PC-9 (cell line): Measurements from ENCODE around the gene ATP6V1D. TPM values are rescaled to one million over a fixed set of nuclear protein-coding genes. Genes with fewer than 3 reads are reported as not detected.
A peak's percentile ranks its signal among the peaks of the same experiment; 100 is the strongest.

Experiments used
- BruUV-seq: library from RNA; stranded (reverse); fragments of 400-500 nt; replicated peaks from 2 replicates; lab custom pipeline; 2021; lab: Mats Ljungman, UMichigan
- CTCF ChIA-PET: fragments of 300-600 bp; sonication (Branson Sonifier 250); formaldehyde crosslinking; loops from one replicate; lab custom pipeline; 2022; ENCODE audit warnings: antibody characterized with exemption; lab: Charles Lee
- POLR2A ChIA-PET: fragments of 300-600 bp; sonication (Branson Sonifier 250); formaldehyde crosslinking; loops from one replicate; lab custom pipeline; 2022; ENCODE audit warnings: antibody characterized with exemption; ENCODE audit not compliant: unreplicated experiment; lab: Charles Lee
- DNase-seq, 2 experiments: peaks; one replicate each; pipeline versions ENCODE4 v3.0.0 to v3.0.0-alpha.2; 2015 to 2022; ENCODE audit warnings: mixed read lengths in 1 of 2
- H2AFZ ChIP-seq: fragments of 200-600 bp; sonication (generic); 2 replicates; pipeline ENCODE4 v1.8.1; 2017; ENCODE audit warnings: antibody characterized with exemption
- H3F3A ChIP-seq: fragments of 200-600 bp; sonication (generic); 2 replicates; pipeline ENCODE4 v1.8.1; 2017; ENCODE audit warnings: antibody characterized with exemption, mild to moderate bottlenecking, low read depth; ENCODE audit not compliant: insufficient read depth
- H3K27ac ChIP-seq: fragments of 200-600 bp; sonication (generic); 2 replicates; pipeline ENCODE4 v1.6.1; 2016; ENCODE audit warnings: mixed run types
- H3K27me3 ChIP-seq: fragments of 200-600 bp; sonication (generic); 2 replicates; pipeline ENCODE4 v1.6.1; 2016; ENCODE audit warnings: low read depth, mixed run types; ENCODE audit not compliant: insufficient read depth
- H3K36me3 ChIP-seq: fragments of 200-600 bp; sonication (generic); 2 replicates; pipeline ENCODE4 v1.6.1; 2016; ENCODE audit warnings: low read depth, mixed run types
- H3K4me1 ChIP-seq: fragments of 200-600 bp; sonication (generic); replicated peaks from 2 replicates; pipeline ENCODE4 v1.6.1; 2016; ENCODE audit warnings: mixed run types; ENCODE audit not compliant: insufficient read depth
- H3K4me2 ChIP-seq: fragments of 200-600 bp; sonication (generic); 2 replicates; pipeline ENCODE4 v1.6.1; 2017; ENCODE audit warnings: mixed run types
- H3K4me3 ChIP-seq: fragments of 200-600 bp; sonication (generic); 2 replicates; pipeline ENCODE4 v1.6.1; 2016; ENCODE audit warnings: mixed run types
- H3K79me2 ChIP-seq: fragments of 200-600 bp; sonication (generic); 2 replicates; pipeline ENCODE4 v1.6.1; 2017; ENCODE audit warnings: low read depth, mixed run types
- H3K9me2 ChIP-seq: fragments of 200-600 bp; sonication (generic); 2 replicates; pipeline ENCODE4 v1.8.1; 2017; ENCODE audit warnings: mild to moderate bottlenecking; ENCODE audit not compliant: insufficient read depth
- H3K9me3 ChIP-seq: fragments of 200-600 bp; sonication (generic); 2 replicates; pipeline ENCODE4 v1.8.1; 2016; ENCODE audit warnings: low read depth; ENCODE audit not compliant: insufficient read depth
- H4K20me1 ChIP-seq: fragments of 200-600 bp; sonication (generic); 2 replicates; pipeline ENCODE4 v1.8.1; 2017; ENCODE audit not compliant: insufficient read depth
- EZH2 ChIP-seq: fragments of 200-600 bp; sonication (generic); IDR thresholded peaks from 2 replicates; pipeline ENCODE4 v1.8.0; 2017; ENCODE audit warnings: antibody characterized with exemption, low read depth
- intact Hi-C: fragments of 100-400 bp; cut with micrococcal nuclease; formaldehyde crosslinking; loops from one replicate; pipeline ENCODE4 v1.10.0; 2022; ENCODE audit not compliant: unreplicated experiment
- total RNA-seq: library from RNA; stranded (reverse); gene quantifications from 2 replicates; pipeline ENCODE4 v1.2.3, GENCODE V29; 2021
- TF ChIP-seq, protein P1 (sequence below): fragments of 200-600 bp; sonication (generic); conservative IDR thresholded peaks from 2 replicates; pipeline ENCODE4 v1.6.1; 2017; ENCODE audit warnings: mixed run types, antibody characterized with exemption, mild to moderate bottlenecking, moderate library complexity

Gene ATP6V1D
- total RNA-seq, 1 experiment from 2014 or later = 67.9 TPM

- ChIA-PET POLR2A (interaction anchor here (0.6 to 0.7 kb wide), 3 partner anchors 11 to 570 kb away, joined by 3 to 5 read pairs (median 4); no protein-coding TSS in a partner anchor), CTCF (interaction anchor here (0.6 kb wide), 1 partner anchor 391 kb away, joined by 3 read pairs; no protein-coding TSS in a partner anchor)
- Histone ChIP-seq H3K9me3 (no peaks in the 10 kb centered on the region), H2AFZ (no peak overlapping the region), H3K36me3 (peaks cover 33% of the 10 kb centered on the region), H4K20me1 (peaks cover 15% of the 10 kb centered on the region), H3K79me2 (no peaks in the 10 kb centered on the region), H3K4me2 (no peak overlapping the region), H3K27me3 (no peaks in the 10 kb centered on the region), H3F3A (peaks cover 19% of the 10 kb centered on the region), H3K4me3 (no peak overlapping the region), H3K4me1 (no peaks in the 10 kb centered on the region), H3K9me2 (no peaks in the 10 kb centered on the region), H3K27ac (no peak overlapping the region)
- DNase-seq = peak in 1 of 2 experiments; percentile 77
- intact Hi-C loops = no loop called here
- TF ChIP-seq, protein P1, sequence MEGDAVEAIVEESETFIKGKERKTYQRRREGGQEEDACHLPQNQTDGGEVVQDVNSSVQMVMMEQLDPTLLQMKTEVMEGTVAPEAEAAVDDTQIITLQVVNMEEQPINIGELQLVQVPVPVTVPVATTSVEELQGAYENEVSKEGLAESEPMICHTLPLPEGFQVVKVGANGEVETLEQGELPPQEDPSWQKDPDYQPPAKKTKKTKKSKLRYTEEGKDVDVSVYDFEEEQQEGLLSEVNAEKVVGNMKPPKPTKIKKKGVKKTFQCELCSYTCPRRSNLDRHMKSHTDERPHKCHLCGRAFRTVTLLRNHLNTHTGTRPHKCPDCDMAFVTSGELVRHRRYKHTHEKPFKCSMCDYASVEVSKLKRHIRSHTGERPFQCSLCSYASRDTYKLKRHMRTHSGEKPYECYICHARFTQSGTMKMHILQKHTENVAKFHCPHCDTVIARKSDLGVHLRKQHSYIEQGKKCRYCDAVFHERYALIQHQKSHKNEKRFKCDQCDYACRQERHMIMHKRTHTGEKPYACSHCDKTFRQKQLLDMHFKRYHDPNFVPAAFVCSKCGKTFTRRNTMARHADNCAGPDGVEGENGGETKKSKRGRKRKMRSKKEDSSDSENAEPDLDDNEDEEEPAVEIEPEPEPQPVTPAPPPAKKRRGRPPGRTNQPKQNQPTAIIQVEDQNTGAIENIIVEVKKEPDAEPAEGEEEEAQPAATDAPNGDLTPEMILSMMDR = no peak
- TF ChIP-seq EZH2 = no peak
- BruUV-seq = no TSS peak
Observed at GRCh38 chr14:67319142-67319541, 40.5 kb downstream of the ATP6V1D start.

GRCh38 chr14:67317822-67318221 is 41.8 kb downstream of the ATP6V1D start:
- H3K9me3 ChIP-seq = no peaks in the 10 kb centered on the region
- BruUV-seq = no TSS peak
- no peaks in the 10 kb centered on the region for H3K27me3 ChIP-seq
- ChIA-PET CTCF (no interaction called here), POLR2A (no interaction called here)
- no peak overlapping the region for H3K4me2 ChIP-seq
- peaks cover 27% of the 10 kb centered on the region; the same call in 1 of the 2 replicates for H3K36me3 ChIP-seq
- H2AFZ ChIP-seq = no peak overlapping the region
- 0 out of 2 replicates have a peak, but pooled peaks cover under 1% of the 10 kb centered on the region for H3K4me1 ChIP-seq
- TF ChIP-seq EZH2 = no peak
- TF ChIP-seq, protein P1 = no peak
- no peaks in the 10 kb centered on the region for H3K9me2 ChIP-seq
- no peak for DNase-seq
- intact Hi-C loops = no loop called here
- no peaks in the 10 kb centered on the region for H3K79me2 ChIP-seq
- peaks cover 19% of the 10 kb centered on the region for H3F3A ChIP-seq
- no peak overlapping the region for H3K4me3 ChIP-seq
- no peak overlapping the region for H3K27ac ChIP-seq
- peaks cover 23% of the 10 kb centered on the region for H4K20me1 ChIP-seq

DNA sequence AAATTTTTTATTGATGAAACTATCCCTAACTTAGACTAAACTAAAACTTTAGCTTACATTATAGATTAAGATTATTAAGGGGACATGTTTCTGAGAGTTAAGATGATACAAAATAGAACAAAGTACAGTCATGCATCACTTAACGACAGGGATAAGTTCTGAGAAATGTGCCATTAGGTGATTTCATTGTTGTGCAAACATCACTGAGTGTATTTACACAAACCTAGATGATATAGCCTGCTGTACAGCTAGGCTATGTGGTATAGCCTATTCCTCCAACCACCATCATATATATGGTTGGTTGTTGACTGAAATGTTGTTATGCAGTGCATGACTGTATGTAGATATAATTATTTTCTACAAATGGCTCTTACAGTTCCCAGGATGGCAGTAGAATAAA is 46.5 kb downstream of the ATP6V1D start:
- peaks cover 22% of the 10 kb centered on the region for H3F3A ChIP-seq
- no peaks in the 10 kb centered on the region for H3K79me2 ChIP-seq
- no peak overlapping the region for H2AFZ ChIP-seq
- no peak overlapping the region for H3K4me3 ChIP-seq
- ChIA-PET POLR2A (no interaction called here), CTCF (interaction anchor here (0.6 kb wide), 1 partner anchor 66 kb away, joined by 3 read pairs; no protein-coding TSS in a partner anchor)
- H3K36me3 ChIP-seq = peaks cover 8% of the 10 kb centered on the region; the same call in 1 of the 2 replicates
- no TSS peak for BruUV-seq
- H3K9me3 ChIP-seq = no peaks in the 10 kb centered on the region
- H3K27me3 ChIP-seq = no peaks in the 10 kb centered on the region
- no peak overlapping the region for H3K4me2 ChIP-seq
- no peak for TF ChIP-seq EZH2
- TF ChIP-seq, protein P1 = no peak
- peaks cover 25% of the 10 kb centered on the region for H3K4me1 ChIP-seq
- H4K20me1 ChIP-seq = peaks cover 30% of the 10 kb centered on the region
- DNase-seq = no peak
- H3K9me2 ChIP-seq = no peaks in the 10 kb centered on the region
- H3K27ac ChIP-seq = no peak overlapping the region
- intact Hi-C loops = loop anchor here (2.0 kb wide), 1 partner anchor 48 kb away; the partner anchor contains the start of gene EIF2S1
